ENCODE measurements around the gene MAML3.

GRCh38 chr4:139917896-139918295 lies 236.1 kb downstream of the MAML3 start:
- no peak for TF ChIP-seq CTCF (IDR thresholded peaks at IDR 0.05)
- no peak for TF ChIP-seq POLR2A (IDR thresholded peaks at IDR 0.05)
- TF ChIP-seq EP300 (IDR thresholded peaks at IDR 0.05) = no peak
